ENCODE results near the gene PDPR. TPM values are rescaled to one million over a fixed set of nuclear protein-coding genes. Genes with fewer than 3 reads are reported as not detected.
"Not testable (repeated sequence)": the region's sequence is repeated elsewhere in the genome, so short reads cannot be mapped to it uniquely, and the experiment has no call there.

The PDPR gene
- total and polyA plus RNA-seq, 2 of the 8 experiments (the other 6 are each of a cell fraction or from before 2014, with no cell fraction given) = 40.2 to 43.1 TPM

DNA sequence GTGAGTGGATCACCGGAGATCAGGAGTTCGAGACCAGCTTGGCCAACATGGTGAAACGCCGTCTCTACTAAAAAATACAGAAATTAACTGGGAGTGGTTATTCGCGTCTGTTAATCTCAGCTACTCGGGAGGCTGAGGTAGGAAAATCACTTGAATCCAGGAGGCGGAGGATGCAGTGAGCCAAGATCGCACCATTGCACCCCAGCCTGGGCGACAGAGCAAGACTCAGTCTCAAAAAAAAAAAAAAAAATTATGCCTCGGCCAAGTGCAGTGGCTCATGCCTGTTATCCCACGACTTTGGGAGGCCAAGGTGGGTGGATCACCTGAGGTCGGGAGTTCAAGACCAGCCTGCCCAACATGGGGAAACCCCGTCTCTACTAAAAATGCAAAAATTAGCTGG is 9.7 kb downstream of the PDPR start:
- 93% methylated on average over 14 of the region's 14 CpGs; no CpG with 5 or more reads in 1 of the 2 experiments for WGBS, 2 experiments (ENCODE audit: extremely low coverage in 1 of 2, insufficient coverage in 1 of 2, insufficient read length in 1 of 2, insufficient replicate concordance in 2 of 2, low coverage in 1 of 2, low lambda C conversion rate in 2 of 2, missing lambda C conversion rate in 1 of 2)
- H3K79me1 ChIP-seq (ENCODE audit: low read depth, low read length); CTCF ChIA-PET (ENCODE audit: partially characterized antibody); H2BK120ac ChIP-seq (replicated peaks; ENCODE audit: low read depth, low read length); H3K9me3 ChIP-seq (ENCODE audit: insufficient read depth in 2 of 2, low read depth in 1 of 2, low read length in 1 of 2); H3K4me1 ChIP-seq (replicated peaks in 1 of 4; ENCODE audit: control insufficient read depth in 3 of 4, insufficient read depth in 4 of 4, low read length in 3 of 4); DNase-seq (ENCODE audit: low read depth in 1 of 2, low spot score in 2 of 2); H2BK15ac ChIP-seq (ENCODE audit: low read length); H2BK20ac ChIP-seq (ENCODE audit: low read length); H4K5ac ChIP-seq (ENCODE audit: insufficient read length, low read depth, low read length); H2AK5ac ChIP-seq (ENCODE audit: low read depth, low read length); H3K23ac ChIP-seq (ENCODE audit: insufficient read length); H2BK12ac ChIP-seq (ENCODE audit: low read depth, low read length); H3K27ac ChIP-seq (ENCODE audit: low read depth, low read length); FAIRE-seq; H3K4ac ChIP-seq (replicated peaks; ENCODE audit: insufficient read length, low read depth, low read length); H2BK5ac ChIP-seq (ENCODE audit: low read depth, low read length); H4K91ac ChIP-seq (replicated peaks; ENCODE audit: insufficient read length, low read length); H2AFZ ChIP-seq (ENCODE audit: low read length); H4K8ac ChIP-seq (ENCODE audit: extremely low read depth, insufficient read depth, low read length); H3K4me2 ChIP-seq (ENCODE audit: insufficient read depth in 1 of 2, low read depth in 2 of 2, low read length in 2 of 2); POLR2A ChIA-PET (ENCODE audit: partially characterized antibody); H3K9ac ChIP-seq (replicated peaks in 1 of 4; ENCODE audit: extremely low read depth in 1 of 4, low read depth in 3 of 4, low read length in 3 of 4); H3K4me3 ChIP-seq (ENCODE audit: extremely low read depth in 1 of 4, insufficient read depth in 2 of 4, low read depth in 3 of 4, low read length in 4 of 4); H3K18ac ChIP-seq (ENCODE audit: extremely low read depth, low read length); H3K79me2 ChIP-seq (ENCODE audit: control insufficient read depth in 1 of 2, insufficient read depth in 2 of 2, low read length in 2 of 2); H3K14ac ChIP-seq (ENCODE audit: insufficient read length); H3K27me3 ChIP-seq (replicated peaks in 1 of 4; ENCODE audit: control insufficient read depth in 3 of 4, extremely low read depth in 1 of 4, insufficient read depth in 3 of 4, low read length in 3 of 4); H3K23me2 ChIP-seq (ENCODE audit: low read depth, low read length); H3K56ac ChIP-seq (replicated peaks; ENCODE audit: insufficient read length, low read depth, low read length); H4K20me1 ChIP-seq (replicated peaks in 1 of 2; ENCODE audit: control insufficient read depth in 1 of 2, insufficient read depth in 2 of 2, low read length in 2 of 2): not testable (repeated sequence)
- H3K36me3 ChIP-seq (ENCODE audit: control insufficient read depth in 2 of 4, insufficient read depth in 4 of 4, low read length in 3 of 4) = peaks cover 5 to 29% (median 15%) of the 10 kb centered on the region in 4 experiments; a peak in 6 of 8 replicates

DNA sequence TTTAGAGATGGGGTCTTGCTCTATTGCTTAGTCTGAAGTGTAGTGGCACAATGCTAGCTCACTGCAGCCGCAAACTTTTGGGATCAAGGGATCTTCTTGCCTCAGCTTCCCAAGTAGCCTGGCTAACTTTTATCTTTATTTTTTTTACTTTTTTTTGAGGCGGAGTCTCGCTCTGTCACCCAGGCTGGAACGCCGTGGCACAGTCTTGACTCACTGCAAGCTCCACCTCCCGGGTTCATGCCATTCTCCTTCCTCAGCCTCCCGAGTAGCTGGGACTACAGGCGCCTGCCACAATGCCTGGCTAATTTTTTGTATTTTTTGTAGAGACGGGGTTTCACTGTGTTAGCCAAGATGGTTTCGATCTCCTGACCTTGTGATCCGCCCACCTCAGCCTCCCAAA is 12.1 kb downstream of the PDPR start:
- DNase-seq (ENCODE audit: low read depth in 1 of 2, low spot score in 2 of 2); H2BK120ac ChIP-seq (replicated peaks; ENCODE audit: low read depth, low read length); H3K4me3 ChIP-seq (ENCODE audit: extremely low read depth in 1 of 4, insufficient read depth in 2 of 4, low read depth in 3 of 4, low read length in 4 of 4); FAIRE-seq; H3K9me3 ChIP-seq (ENCODE audit: insufficient read depth in 2 of 2, low read depth in 1 of 2, low read length in 1 of 2); H3K14ac ChIP-seq (ENCODE audit: insufficient read length); CTCF ChIA-PET (ENCODE audit: partially characterized antibody); H3K79me2 ChIP-seq (ENCODE audit: control insufficient read depth in 1 of 2, insufficient read depth in 2 of 2, low read length in 2 of 2); H3K4ac ChIP-seq (replicated peaks; ENCODE audit: insufficient read length, low read depth, low read length); H3K23me2 ChIP-seq (ENCODE audit: low read depth, low read length); H4K8ac ChIP-seq (ENCODE audit: extremely low read depth, insufficient read depth, low read length); H3K4me2 ChIP-seq (ENCODE audit: insufficient read depth in 1 of 2, low read depth in 2 of 2, low read length in 2 of 2); H4K20me1 ChIP-seq (replicated peaks in 1 of 2; ENCODE audit: control insufficient read depth in 1 of 2, insufficient read depth in 2 of 2, low read length in 2 of 2); H2BK12ac ChIP-seq (ENCODE audit: low read depth, low read length); H2BK15ac ChIP-seq (ENCODE audit: low read length); H3K27me3 ChIP-seq (replicated peaks in 1 of 4; ENCODE audit: control insufficient read depth in 3 of 4, extremely low read depth in 1 of 4, insufficient read depth in 3 of 4, low read length in 3 of 4); H2AK5ac ChIP-seq (ENCODE audit: low read depth, low read length); H2BK20ac ChIP-seq (ENCODE audit: low read length); H3K4me1 ChIP-seq (replicated peaks in 1 of 4; ENCODE audit: control insufficient read depth in 3 of 4, insufficient read depth in 4 of 4, low read length in 3 of 4); H3K79me1 ChIP-seq (ENCODE audit: low read depth, low read length); H4K91ac ChIP-seq (replicated peaks; ENCODE audit: insufficient read length, low read length); H4K5ac ChIP-seq (ENCODE audit: insufficient read length, low read depth, low read length); H3K9ac ChIP-seq (replicated peaks in 1 of 4; ENCODE audit: extremely low read depth in 1 of 4, low read depth in 3 of 4, low read length in 3 of 4); H3K18ac ChIP-seq (ENCODE audit: extremely low read depth, low read length); H3K23ac ChIP-seq (ENCODE audit: insufficient read length); H2BK5ac ChIP-seq (ENCODE audit: low read depth, low read length); H3K56ac ChIP-seq (replicated peaks; ENCODE audit: insufficient read length, low read depth, low read length); H3K27ac ChIP-seq (ENCODE audit: low read depth, low read length); H2AFZ ChIP-seq (ENCODE audit: low read length): not testable (repeated sequence)
- peaks cover 9 to 48% (median 30%) of the 10 kb centered on the region in 4 experiments; a peak in 6 of 8 replicates for H3K36me3 ChIP-seq (ENCODE audit: control insufficient read depth in 2 of 4, insufficient read depth in 4 of 4, low read length in 3 of 4)
- WGBS, 2 experiments (ENCODE audit: extremely low coverage in 1 of 2, insufficient coverage in 1 of 2, insufficient read length in 1 of 2, insufficient replicate concordance in 2 of 2, low coverage in 1 of 2, low lambda C conversion rate in 2 of 2, missing lambda C conversion rate in 1 of 2) = 95% methylated on average over 11 of the region's 11 CpGs; no CpG with 5 or more reads in 1 of the 2 experiments
- POLR2A ChIA-PET (ENCODE audit: partially characterized antibody) = interaction anchor here (0.6 kb wide), 1 partner anchor 8 kb away, joined by 3 read pairs; no protein-coding TSS in a partner anchor
